Upper lobe of left lung (tissue), 6 donors: Measurements from ENCODE around the gene ADAP1. TPM values are rescaled to one million over a fixed set of nuclear protein-coding genes. Genes with fewer than 3 reads are reported as not detected.

Source experiments
- ATAC-seq, 2 donors: fragments of 200-7000 bp; cut with Tn5 transposase; one replicate each; pipeline ENCODE4 v1.9.1; 2022; ENCODE audit warnings: mild to moderate bottlenecking in 2 of 2, moderate library complexity in 2 of 2; ENCODE audit not compliant: low FRiP score in 2 of 2
- DNase-seq, 2 donors: peaks; one replicate each; pipeline ENCODE4 v3.0.0-alpha.2; 2019 to 2020
- H3K27ac ChIP-seq, 4 donors: fragments of 200-600 bp; sonication (generic); one replicate each; pipeline ENCODE4 v1.5.1; 2016 to 2019
- H3K27me3 ChIP-seq, 4 donors: fragments of 200-600 bp; sonication (generic); one replicate each; pipeline ENCODE4 v1.5.1; 2017 to 2019
- H3K36me3 ChIP-seq, 4 donors: fragments of 200-600 bp; sonication (generic); one replicate each; pipeline ENCODE4 v1.5.1; 2016 to 2019
- H3K4me1 ChIP-seq, 4 donors: fragments of 200-600 bp; sonication (generic); one replicate each; pipeline ENCODE4 v1.5.1; 2018 to 2019
- H3K4me3 ChIP-seq, 4 donors: fragments of 200-600 bp; sonication (generic); one replicate each; pipeline ENCODE4 v1.5.1; 2017 to 2019; ENCODE audit warnings: mild to moderate bottlenecking in 2 of 4, moderate library complexity in 1 of 4
- H3K9me3 ChIP-seq, 4 donors: fragments of 200-600 bp; sonication (generic); one replicate each; pipeline ENCODE4 v1.5.1; 2018 to 2019
- CTCF ChIP-seq, 6 experiments: fragments of 450-650 bp in 4 of 6; fragments of 200-600 bp in 2 of 6; sonication (generic) in 2 of 6; IDR thresholded peaks; one replicate each; pipeline ENCODE4 v1.5.1; 2016 to 2019; ENCODE audit warnings: antibody characterized with exemption in 6 of 6
- EP300 ChIP-seq, 4 donors: sonication (generic); formaldehyde crosslinking; IDR thresholded peaks; one replicate each; pipeline ENCODE4 v1.5.1; 2017; ENCODE audit warnings: antibody characterized with exemption in 4 of 4, control low read depth in 2 of 4
- POLR2A ChIP-seq, 4 donors: fragments of 450-650 bp; IDR thresholded peaks; one replicate each; pipeline ENCODE4 v1.5.1; 2016 to 2017; ENCODE audit warnings: antibody characterized with exemption in 4 of 4, mild to moderate bottlenecking in 2 of 4
- POLR2AphosphoS5 ChIP-seq, 2 donors: sonication (generic); formaldehyde crosslinking; IDR thresholded peaks; one replicate each; pipeline ENCODE4 v1.5.1; 2017; ENCODE audit warnings: antibody characterized with exemption in 2 of 2
- WGBS, 2 donors: methylation state at CpG; one replicate each; pipeline ENCODE4 v1.1.5; 2017 to 2018; 5-methylcytosine and 5-hydroxymethylcytosine counted together
- total RNA-seq, 6 donors: library from RNA; depleted of rRNA in 4 of 6; stranded (reverse); fragments of >200 nt in 4 of 6; gene quantifications; one replicate each; pipeline versions ENCODE4 v1.1.0 to v1.2.1, GENCODE V29; 2016 to 2021
- donor health status: DM: no; HTN: no; CAD: no; lungs with moderate emphysema.
- donor health status: DM: no; HTN: yes; CAD: no; lungs with severe emphysema.

The ADAP1 gene
- total RNA-seq, 6 donors from 2014 or later = 31.0 to 109 (median 37.5) TPM

DNA sequence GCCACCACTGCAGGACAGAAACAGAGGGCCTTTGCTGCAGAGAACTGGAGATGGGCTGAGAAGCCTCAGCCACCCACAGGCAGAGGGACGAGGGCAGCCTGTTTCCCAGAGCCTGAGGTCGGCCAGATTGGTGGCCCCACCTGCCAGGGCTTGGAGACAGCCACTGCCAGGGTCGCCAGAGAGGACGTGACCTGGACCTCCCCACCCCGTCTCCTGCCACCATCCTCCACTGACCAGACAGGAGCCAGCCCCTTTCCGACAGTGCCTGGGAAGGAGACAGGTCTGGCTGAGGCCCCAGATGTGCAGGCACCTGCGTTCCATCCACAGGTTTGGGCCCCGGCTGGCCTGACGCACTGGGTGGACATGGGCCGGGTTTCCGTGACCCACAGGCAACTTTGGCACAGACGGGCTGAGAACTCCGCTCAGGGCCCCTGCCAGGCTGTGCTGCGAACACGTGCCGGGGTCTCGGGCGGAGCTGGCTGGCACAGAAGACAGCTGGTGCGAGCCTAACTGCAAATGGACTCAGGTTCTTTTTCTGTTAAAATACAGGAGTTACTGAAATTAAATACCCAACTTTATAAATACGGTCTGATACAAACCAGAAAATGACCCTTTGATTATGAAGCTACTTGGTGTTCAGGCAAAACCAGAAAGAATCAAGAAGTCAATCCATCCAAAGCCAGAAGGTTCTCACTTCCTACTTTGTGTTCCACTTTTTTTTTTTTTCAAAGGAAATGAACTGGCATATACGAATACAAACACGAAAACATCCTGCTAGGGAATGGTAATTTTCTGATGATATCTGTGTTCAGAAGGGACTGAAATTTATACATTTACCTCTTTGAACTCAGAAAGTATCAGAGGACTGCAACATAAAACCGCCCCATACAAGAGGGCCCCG is 14.0 kb upstream of the ADAP1 start:
- WGBS, 2 donors = 78 to 91% methylated on average over 9 to 24 of the region's 24 CpGs
- DNase-seq (peak in 1 of 2 donors; percentile 69), ATAC-seq (no peak)
- Histone ChIP-seq H3K4me1 (peaks cover 31 to 54% (median 36%) of the 10 kb centered on the region in 4 donors), H3K36me3 (peaks cover 21 to 70% (median 57%) of the 10 kb centered on the region in 4 donors), H3K9me3 (no peaks in the 10 kb centered on the region), H3K27ac (no peak overlapping the region), H3K27me3 (no peaks in the 10 kb centered on the region), H3K4me3 (no peak overlapping the region)
- TF ChIP-seq POLR2AphosphoS5 (IDR thresholded peaks at IDR 0.05) (no peak), POLR2A (IDR thresholded peaks at IDR 0.05) (no peak), CTCF (IDR thresholded peaks at IDR 0.05) (no peak)

- WGBS, 2 donors = 95% methylated on average over 38 to 39 of the region's 39 CpGs
- ATAC-seq = no peak
- no peak overlapping the region for H3K4me3 ChIP-seq
- TF ChIP-seq POLR2AphosphoS5 (IDR thresholded peaks at IDR 0.05) (no peak), POLR2A (IDR thresholded peaks at IDR 0.05) (no peak), EP300 (IDR thresholded peaks at IDR 0.05) (no peak), CTCF (IDR thresholded peaks at IDR 0.05) (no peak)
- peak in 1 of 2 donors; percentile 79 for DNase-seq
- no peaks in the 10 kb centered on the region for H3K9me3 ChIP-seq
- no peaks in the 10 kb centered on the region for H3K27me3 ChIP-seq
- H3K36me3 ChIP-seq = peaks cover 19 to 62% (median 50%) of the 10 kb centered on the region in 4 donors
- peaks cover 29 to 54% (median 33%) of the 10 kb centered on the region in 4 donors for H3K4me1 ChIP-seq
- no peak overlapping the region for H3K27ac ChIP-seq
Measured at GRCh38 chr7:967361-968082, 13.0 kb upstream of the ADAP1 start.

DNA sequence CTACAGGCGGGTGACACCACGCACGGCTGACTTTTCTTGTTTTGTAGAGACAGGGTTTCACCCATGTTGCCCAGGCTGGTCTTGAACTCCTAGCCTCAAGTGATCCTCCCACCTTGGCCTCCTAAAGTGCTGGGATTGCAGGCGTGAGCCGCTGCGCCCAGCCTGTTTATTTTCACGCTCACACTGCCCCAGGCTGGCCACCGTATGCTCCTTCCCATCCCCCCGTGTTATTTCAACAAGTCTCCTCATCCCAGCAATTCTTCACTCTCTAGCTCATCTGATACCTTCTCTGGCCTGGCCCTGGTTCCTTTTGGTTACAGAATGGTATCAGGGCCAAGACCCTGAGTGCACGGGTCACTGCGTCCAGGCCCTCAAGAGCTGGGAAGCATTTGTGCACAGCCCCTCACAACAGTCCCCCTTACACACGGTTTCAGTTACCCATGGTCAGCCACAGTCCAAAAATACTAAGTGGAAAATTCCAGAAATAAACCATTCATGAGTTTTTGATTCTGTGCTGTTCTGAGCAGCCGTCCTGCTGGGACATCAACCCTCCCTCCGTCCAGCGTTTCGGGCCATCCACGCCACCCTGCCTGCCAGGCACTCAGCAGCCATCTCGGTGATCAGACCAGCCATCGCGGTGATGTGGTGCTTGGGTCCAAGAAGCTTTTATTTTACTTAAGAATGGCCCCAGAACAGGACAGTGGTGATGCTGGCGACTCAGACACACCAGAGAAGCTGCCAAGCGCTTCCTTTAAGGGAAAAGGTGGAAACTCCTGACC is 12.0 kb upstream of the ADAP1 start:
- no peak for ATAC-seq
- 87 to 92% methylated on average over 22 of the region's 22 CpGs for WGBS, 2 donors
- Histone ChIP-seq H3K27me3 (no peaks in the 10 kb centered on the region), H3K9me3 (no peaks in the 10 kb centered on the region), H3K36me3 (peaks cover 11 to 52% (median 42%) of the 10 kb centered on the region in 4 donors), H3K27ac (no peak overlapping the region), H3K4me1 (peaks cover 26 to 45% (median 30%) of the 10 kb centered on the region in 4 donors), H3K4me3 (no peak overlapping the region)
- no peak for TF ChIP-seq POLR2AphosphoS5 (IDR thresholded peaks at IDR 0.05)
- TF ChIP-seq POLR2A (IDR thresholded peaks at IDR 0.05) = no peak
- TF ChIP-seq CTCF (IDR thresholded peaks at IDR 0.05) = no peak
- TF ChIP-seq EP300 (IDR thresholded peaks at IDR 0.05) = no peak
- DNase-seq = no peak

DNA sequence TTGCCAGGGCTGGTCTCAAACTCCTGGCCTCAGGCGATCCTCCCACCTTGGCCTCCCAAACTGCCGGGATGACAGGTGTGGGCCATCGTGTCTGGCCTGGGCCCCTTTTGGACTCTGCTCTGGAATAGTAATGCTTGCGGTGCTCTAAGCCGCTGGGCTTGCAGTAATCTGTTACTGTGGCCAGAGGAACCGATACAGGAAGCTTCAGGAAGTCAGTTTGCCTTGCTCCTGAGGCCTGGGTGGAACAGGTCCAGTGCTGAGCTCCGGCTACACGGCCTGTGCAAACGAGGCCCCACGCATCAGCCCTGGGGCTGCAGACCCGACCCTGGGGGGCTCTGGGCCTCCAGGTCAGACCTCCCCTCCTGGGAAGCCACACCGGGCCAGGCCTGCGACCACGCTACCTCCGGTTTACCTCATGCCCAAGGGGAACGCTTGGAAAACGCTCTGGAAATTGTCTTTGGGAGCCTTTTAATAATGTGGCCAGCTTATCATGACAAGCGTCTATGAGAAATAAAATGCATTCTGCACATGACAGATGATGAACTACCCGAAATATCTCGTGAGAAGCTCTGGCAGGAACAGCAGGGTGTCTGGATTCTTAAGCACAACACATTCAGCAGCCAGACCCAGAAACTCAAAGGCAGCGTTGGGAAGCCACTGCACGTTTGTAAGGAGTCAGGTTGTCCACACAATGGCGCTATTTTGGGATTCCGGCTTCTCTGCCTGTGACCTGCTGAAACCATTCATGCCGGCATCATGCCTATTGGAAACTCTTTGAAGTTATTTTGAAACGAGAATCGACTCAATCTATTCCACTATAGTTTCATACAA is 10.1 kb upstream of the ADAP1 start:
- Histone ChIP-seq H3K36me3 (peaks cover 11 to 33% (median 30%) of the 10 kb centered on the region in 4 donors), H3K27ac (peak overlapping the region; percentile 4 to 72 (median 62)), H3K27me3 (no peaks in the 10 kb centered on the region), H3K9me3 (no peaks in the 10 kb centered on the region), H3K4me1 (peaks cover 26 to 39% (median 29%) of the 10 kb centered on the region in 4 donors), H3K4me3 (no peak overlapping the region)
- TF ChIP-seq POLR2AphosphoS5 (IDR thresholded peaks at IDR 0.05) (peak in 1 of 2 donors; percentile 4), EP300 (IDR thresholded peaks at IDR 0.05) (no peak)
- ATAC-seq (peak in 1 of 2 donors; percentile 52), DNase-seq (peak; percentile 40 to 73)
- WGBS, 2 donors = 39 to 40% methylated on average over 13 to 24 of the region's 27 CpGs
